ENCODE measurements around the gene APLN.

APLN gene

GRCh38 chrX:129640737-129641136, 14.0 kb downstream of the APLN start:
- CTCF ChIA-PET: interaction anchor here (1.2 to 10.1 kb wide), 4 partner anchors 10 to 87 kb away, joined by 4 to 260 read pairs (median 4); no protein-coding TSS in a partner anchor
- POLR2A ChIA-PET: no interaction called here
- no peak for TF ChIP-seq CTCF (IDR thresholded peaks at IDR 0.05; ENCODE audit: insufficient read depth, low read length, missing control alignments)
- no peak overlapping the region for H3K4me3 ChIP-seq (ENCODE audit: low read depth, low read length)
- no peak for DNase-seq (ENCODE audit: low read depth, low spot score)

GRCh38 chrX:129638917-129639316, 15.8 kb downstream of the APLN start:
- POLR2A ChIA-PET: no interaction called here
- CTCF ChIA-PET: interaction anchor here (1.3 to 10.1 kb wide), 7 partner anchors 11 to 184 kb away, joined by 3 to 260 read pairs (median 8); no protein-coding TSS in a partner anchor

GRCh38 chrX:129637217-129638109, 17.3 kb downstream of the APLN start:
- ChIA-PET POLR2A (interaction anchor here (0.7 kb wide), 1 partner anchor 39 kb away, joined by 3 read pairs; no protein-coding TSS in a partner anchor), CTCF (interaction anchor here (0.7 to 10.1 kb wide), 26 partner anchors 10 to 288 kb away, joined by 3 to 260 read pairs (median 4); partner anchors contain the start of gene APLN)
- no peak for DNase-seq (ENCODE audit: low read depth, low spot score)
- peak; percentile 72 for TF ChIP-seq CTCF (IDR thresholded peaks at IDR 0.05; ENCODE audit: insufficient read depth, low read length, missing control alignments)
- no peak overlapping the region for H3K4me3 ChIP-seq (ENCODE audit: low read depth, low read length)

More at GRCh38 chrX:129638917-129639316, 15.8 kb downstream of the APLN start:
- no peak for TF ChIP-seq CTCF (IDR thresholded peaks at IDR 0.05; ENCODE audit: insufficient read depth, low read length, missing control alignments)
- DNase-seq (ENCODE audit: low read depth, low spot score): no peak
- no peak overlapping the region for H3K4me3 ChIP-seq (ENCODE audit: low read depth, low read length)

- no peak for TF ChIP-seq CTCF (IDR thresholded peaks at IDR 0.05; ENCODE audit: insufficient read depth, low read length, missing control alignments)
- POLR2A ChIA-PET: no interaction called here
- CTCF ChIA-PET: interaction anchor here (0.8 to 10.1 kb wide), 20 partner anchors 9 to 424 kb away, joined by 3 to 260 read pairs (median 6); partner anchors contain the start of gene APLN
- no peak overlapping the region for H3K4me3 ChIP-seq (ENCODE audit: low read depth, low read length)
- no peak for DNase-seq (ENCODE audit: low read depth, low spot score)
Measured at GRCh38 chrX:129636175-129636681, 18.5 kb downstream of the APLN start.

- ChIA-PET CTCF (interaction anchor here (5.7 to 10.1 kb wide), 2 partner anchors 7 to 93 kb away, joined by 35 to 260 read pairs; no protein-coding TSS in a partner anchor), POLR2A (no interaction called here)
- H3K4me3 ChIP-seq (ENCODE audit: low read depth, low read length): no peak overlapping the region
- TF ChIP-seq CTCF (IDR thresholded peaks at IDR 0.05; ENCODE audit: insufficient read depth, low read length, missing control alignments): no peak
- DNase-seq (ENCODE audit: low read depth, low spot score): no peak
Measured at GRCh38 chrX:129634541-129634940, 20.2 kb downstream of the APLN start.

- no peak overlapping the region for H3K4me3 ChIP-seq (ENCODE audit: low read depth, low read length)
- POLR2A ChIA-PET: no interaction called here
- TF ChIP-seq CTCF (IDR thresholded peaks at IDR 0.05; ENCODE audit: insufficient read depth, low read length, missing control alignments): no peak
- DNase-seq (ENCODE audit: low read depth, low spot score): no peak
- CTCF ChIA-PET: interaction anchor here (1.6 to 10.1 kb wide), 2 partner anchors 95 to 191 kb away, joined by 4 to 260 read pairs; no protein-coding TSS in a partner anchor
Measured at GRCh38 chrX:129632443-129632842, 22.3 kb downstream of the APLN start.
